H9 (cell line): ENCODE data around the gene DTX4. TPM values are rescaled to one million over a fixed set of nuclear protein-coding genes. Genes with fewer than 3 reads are reported as not detected.

ENCODE experiments used
- DNase-seq: peaks from one replicate; pipeline ENCODE4 v3.0.0-alpha.2; 2017
- H2AFZ ChIP-seq: one replicate; pipeline ENCODE4 v1.6.1; 2013; ENCODE audit warnings: mild to moderate bottlenecking, low read length, control low read depth, moderate library complexity
- H2AK5ac ChIP-seq: 2 replicates; pipeline ENCODE4 v1.6.1; 2013; ENCODE audit warnings: low read length, control low read depth, mixed read lengths; ENCODE audit not compliant: insufficient read length
- H2BK120ac ChIP-seq: one replicate; pipeline ENCODE4 v1.6.1; 2013; ENCODE audit warnings: low read depth, mild to moderate bottlenecking, low read length, control low read depth, inconsistent platforms; ENCODE audit not compliant: poor library complexity, severe bottlenecking
- H2BK12ac ChIP-seq: 2 replicates; pipeline ENCODE4 v1.6.1; 2013; ENCODE audit warnings: low read length, control low read depth, mixed read lengths, low read depth; ENCODE audit not compliant: insufficient read length
- H2BK15ac ChIP-seq: 2 replicates; pipeline ENCODE4 v1.6.1; 2013; ENCODE audit warnings: low read depth, low read length, control low read depth
- H2BK20ac ChIP-seq: one replicate; pipeline ENCODE4 v1.6.1; 2013; ENCODE audit warnings: low read depth, mild to moderate bottlenecking, low read length, control low read depth, inconsistent platforms; ENCODE audit not compliant: poor library complexity, severe bottlenecking
- H2BK5ac ChIP-seq: 2 replicates; pipeline ENCODE4 v1.6.1; 2013; ENCODE audit warnings: low read length, control low read depth, mixed read lengths; ENCODE audit not compliant: insufficient read length
- H3K14ac ChIP-seq: 2 replicates; pipeline ENCODE4 v1.6.1; 2013; ENCODE audit warnings: low read length, control low read depth; ENCODE audit not compliant: insufficient read depth
- H3K18ac ChIP-seq: 2 replicates; pipeline ENCODE4 v1.6.1; 2013; ENCODE audit warnings: low read depth, mild to moderate bottlenecking, mixed read lengths, low read length, control low read depth; ENCODE audit not compliant: insufficient read length
- H3K23ac ChIP-seq: 2 replicates; pipeline ENCODE4 v1.6.1; 2013; ENCODE audit warnings: low read length, control low read depth, mixed read lengths, low read depth; ENCODE audit not compliant: insufficient read length
- H3K23me2 ChIP-seq: 2 replicates; pipeline ENCODE4 v1.6.1; 2013; ENCODE audit warnings: low read depth, mild to moderate bottlenecking, mixed read lengths, low read length, control low read depth; ENCODE audit not compliant: insufficient read length, poor library complexity, severe bottlenecking
- H3K27ac ChIP-seq: 2 replicates; pipeline ENCODE4 v1.5.1; 2013; ENCODE audit warnings: low read length, control low read depth, mixed read lengths, low read depth; ENCODE audit not compliant: insufficient read length
- H3K27me3 ChIP-seq: 2 replicates; pipeline ENCODE4 v1.6.1; 2013; ENCODE audit warnings: low read length, control low read depth, inconsistent platforms; ENCODE audit not compliant: insufficient read depth
- H3K4ac ChIP-seq: 2 replicates; pipeline ENCODE4 v1.6.1; 2013; ENCODE audit warnings: low read depth, mild to moderate bottlenecking, control low read depth, inconsistent platforms, low read length, moderate library complexity
- H3K4me1 ChIP-seq: 2 replicates; pipeline ENCODE4 v1.6.1; 2013; ENCODE audit warnings: low read length, control low read depth, inconsistent platforms; ENCODE audit not compliant: insufficient read depth
- H3K4me2 ChIP-seq: 2 replicates; pipeline ENCODE4 v1.6.1; 2013; ENCODE audit warnings: low read length, control low read depth, mixed read lengths; ENCODE audit not compliant: insufficient read length, insufficient read depth
- H3K56ac ChIP-seq: 2 replicates; pipeline ENCODE4 v1.6.1; 2013; ENCODE audit warnings: low read depth, mild to moderate bottlenecking, mixed read lengths, low read length, control low read depth; ENCODE audit not compliant: insufficient read length
- H3K79me1 ChIP-seq: 2 replicates; pipeline ENCODE4 v1.6.1; 2013; ENCODE audit warnings: low read depth, mild to moderate bottlenecking, moderate library complexity, low read length, control low read depth, inconsistent platforms; ENCODE audit not compliant: insufficient read depth, poor library complexity, severe bottlenecking
- H3K79me2 ChIP-seq: 2 replicates; pipeline ENCODE4 v1.6.1; 2013; ENCODE audit warnings: low read length, control low read depth, inconsistent platforms; ENCODE audit not compliant: insufficient read depth
- H3K9ac ChIP-seq: 2 replicates; pipeline ENCODE4 v1.6.1; 2013; ENCODE audit warnings: low read length, control low read depth, mixed read lengths; ENCODE audit not compliant: insufficient read length; ENCODE audit errors: extremely low read depth
- H3K9me3 ChIP-seq: one replicate; pipeline ENCODE4 v1.6.1; 2013; ENCODE audit warnings: low read depth, low read length, inconsistent platforms; ENCODE audit not compliant: control insufficient read depth
- H3T11ph ChIP-seq: one replicate; pipeline ENCODE4 v1.6.1; 2013; ENCODE audit warnings: mild to moderate bottlenecking, low read length, control low read depth, inconsistent platforms
- H4K20me1 ChIP-seq: one replicate; pipeline ENCODE4 v1.6.1; 2013; ENCODE audit not compliant: control insufficient read depth, insufficient read length, insufficient read depth
- H4K5ac ChIP-seq: 2 replicates; pipeline ENCODE4 v1.6.1; 2013; ENCODE audit warnings: low read depth, mild to moderate bottlenecking, mixed read lengths, low read length, control low read depth; ENCODE audit not compliant: insufficient read length
- H4K8ac ChIP-seq: replicated peaks from 2 replicates; pipeline ENCODE4 v1.6.1; 2013; ENCODE audit warnings: low read length, control low read depth, mixed read lengths, low read depth; ENCODE audit not compliant: insufficient read length
- H4K91ac ChIP-seq: 2 replicates; pipeline ENCODE4 v1.6.1; 2013; ENCODE audit warnings: low read depth, mild to moderate bottlenecking, moderate library complexity, mixed read lengths, low read length, control low read depth; ENCODE audit not compliant: insufficient read length
- H3K27ac Mint-ChIP-seq, 3 experiments: 2 replicates in 2 of 3; 3 replicates in 1 of 3; pipeline ENCODE4 v1.8.0; 2020 to 2021; ENCODE audit warnings: mixed read lengths in 3 of 3, mild to moderate bottlenecking in 1 of 3, moderate library complexity in 1 of 3
- H3K27me3 Mint-ChIP-seq: 2 replicates; pipeline ENCODE4 v1.8.0; 2021; ENCODE audit warnings: low read depth, mild to moderate bottlenecking, moderate library complexity, mixed read lengths
- H3K36me3 Mint-ChIP-seq, 3 experiments: 2 replicates in 2 of 3; 3 replicates in 1 of 3; pipeline ENCODE4 v1.8.0; 2020 to 2021; ENCODE audit warnings: low read depth in 3 of 3, mixed read lengths in 3 of 3; ENCODE audit not compliant: insufficient read depth in 1 of 3
- H3K4me1 Mint-ChIP-seq, 2 experiments: 2 replicates each; pipeline ENCODE4 v1.8.0; 2020; ENCODE audit warnings: mixed read lengths in 2 of 2
- H3K4me3 Mint-ChIP-seq, 2 experiments: 2 replicates in 1 of 2; 3 replicates in 1 of 2; pipeline ENCODE4 v1.8.0; 2020 to 2021; ENCODE audit warnings: mild to moderate bottlenecking in 2 of 2, mixed read lengths in 2 of 2, moderate library complexity in 1 of 2
- H3K9me3 Mint-ChIP-seq, 2 experiments: 2 replicates in 1 of 2; 3 replicates in 1 of 2; pipeline ENCODE4 v1.8.0; 2020; ENCODE audit warnings: mild to moderate bottlenecking in 2 of 2, mixed read lengths in 2 of 2, moderate library complexity in 1 of 2
- WGBS: extraction: QIAGEN DNeasy Blood & Tissue Kit; methylation state at CpG from one replicate; pipeline ENCODE4 v1.1.7; 2013; ENCODE audit warnings: missing lambda C conversion rate, low lambda C conversion rate, mixed read lengths; ENCODE audit not compliant: insufficient read length; ENCODE audit errors: extremely low coverage; 5-methylcytosine and 5-hydroxymethylcytosine counted together
- total RNA-seq: library from RNA; stranded (reverse); gene quantifications from 2 replicates; pipeline ENCODE4 v1.2.1, GENCODE V29; 2021
- TF ChIP-seq, protein P1 (sequence below): fragments of 200-600 bp; sonication (generic); conservative IDR thresholded peaks from 3 replicates; pipeline ENCODE4 v1.8.0; 2021; ENCODE audit warnings: antibody characterized with exemption, mild to moderate bottlenecking

DTX4 gene
- total RNA-seq, 1 experiment from 2014 or later = 13.0 TPM

DNA sequence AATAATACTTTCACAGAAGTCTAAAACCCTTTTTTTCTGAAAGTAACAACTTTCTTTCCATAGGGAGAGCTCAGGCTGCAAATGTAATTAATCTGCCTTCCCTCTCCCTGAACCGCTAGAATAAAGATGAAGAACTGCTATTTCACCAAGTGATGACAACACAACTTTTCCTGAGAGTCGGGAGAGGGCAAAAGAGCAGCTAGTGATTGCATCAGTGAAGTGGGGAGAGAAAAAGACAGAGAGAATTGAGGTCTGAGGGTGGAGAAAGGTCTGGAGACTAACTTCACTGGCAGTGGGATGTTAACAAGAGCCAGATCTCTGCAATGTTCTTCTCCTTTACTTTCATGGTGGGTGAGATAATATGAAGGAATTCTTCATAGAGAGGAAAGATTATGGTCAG lies 51.7 kb downstream of the DTX4 start:
- H3K4me1 Mint-ChIP-seq = no peaks in the 10 kb centered on the region
- no peak overlapping the region for H3K14ac ChIP-seq
- no peak overlapping the region for H3K56ac ChIP-seq
- WGBS = no CpG with 5 or more reads among the region's 2 CpGs
- no peaks in the 10 kb centered on the region for H3K23me2 ChIP-seq
- H2AK5ac ChIP-seq = no peak overlapping the region
- H4K20me1 ChIP-seq = no peaks in the 10 kb centered on the region
- H3T11ph ChIP-seq = no peak overlapping the region
- H3K9me3 ChIP-seq = no peaks in the 10 kb centered on the region
- H3K4me3 Mint-ChIP-seq = no peak overlapping the region
- no peaks in the 10 kb centered on the region for H3K4me1 ChIP-seq
- no peak for DNase-seq
- no peak overlapping the region for H2BK15ac ChIP-seq
- no peak overlapping the region for H3K18ac ChIP-seq
- H3K9me3 Mint-ChIP-seq = peaks cover 2 to 3% of the 10 kb centered on the region in 2 experiments; a peak in 1 of 5 replicates
- no peaks in the 10 kb centered on the region for H3K79me2 ChIP-seq
- no peak overlapping the region for H3K23ac ChIP-seq
- H2AFZ ChIP-seq = no peak overlapping the region
- TF ChIP-seq, protein P1, sequence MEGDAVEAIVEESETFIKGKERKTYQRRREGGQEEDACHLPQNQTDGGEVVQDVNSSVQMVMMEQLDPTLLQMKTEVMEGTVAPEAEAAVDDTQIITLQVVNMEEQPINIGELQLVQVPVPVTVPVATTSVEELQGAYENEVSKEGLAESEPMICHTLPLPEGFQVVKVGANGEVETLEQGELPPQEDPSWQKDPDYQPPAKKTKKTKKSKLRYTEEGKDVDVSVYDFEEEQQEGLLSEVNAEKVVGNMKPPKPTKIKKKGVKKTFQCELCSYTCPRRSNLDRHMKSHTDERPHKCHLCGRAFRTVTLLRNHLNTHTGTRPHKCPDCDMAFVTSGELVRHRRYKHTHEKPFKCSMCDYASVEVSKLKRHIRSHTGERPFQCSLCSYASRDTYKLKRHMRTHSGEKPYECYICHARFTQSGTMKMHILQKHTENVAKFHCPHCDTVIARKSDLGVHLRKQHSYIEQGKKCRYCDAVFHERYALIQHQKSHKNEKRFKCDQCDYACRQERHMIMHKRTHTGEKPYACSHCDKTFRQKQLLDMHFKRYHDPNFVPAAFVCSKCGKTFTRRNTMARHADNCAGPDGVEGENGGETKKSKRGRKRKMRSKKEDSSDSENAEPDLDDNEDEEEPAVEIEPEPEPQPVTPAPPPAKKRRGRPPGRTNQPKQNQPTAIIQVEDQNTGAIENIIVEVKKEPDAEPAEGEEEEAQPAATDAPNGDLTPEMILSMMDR = no peak
- H4K91ac ChIP-seq = no peak overlapping the region
- no peak overlapping the region for H4K5ac ChIP-seq
- no peak overlapping the region for H3K4me2 ChIP-seq
- no peak overlapping the region for H2BK5ac ChIP-seq
- no peak overlapping the region for H2BK120ac ChIP-seq
- no peak overlapping the region for H2BK20ac ChIP-seq
- H3K27me3 Mint-ChIP-seq = no peaks in the 10 kb centered on the region; the same call in 1 of the 2 replicates
- H2BK12ac ChIP-seq = no peak overlapping the region
- no peak overlapping the region for H4K8ac ChIP-seq
- H3K36me3 Mint-ChIP-seq = no peaks in the 10 kb centered on the region; a peak in 1 of 7 replicates
- H3K27me3 ChIP-seq = no peaks in the 10 kb centered on the region
- no peak overlapping the region for H3K27ac ChIP-seq
- no peaks in the 10 kb centered on the region for H3K79me1 ChIP-seq
- no peak overlapping the region for H3K9ac ChIP-seq
- no peak overlapping the region for H3K4ac ChIP-seq
- H3K27ac Mint-ChIP-seq = no peak overlapping the region; a peak in 1 of 7 replicates
